Epithelial cell of esophagus (primary cell): ENCODE data around the gene IGFBP2.

Experiments
- DNase-seq: peaks from one replicate; pipeline ENCODE4 v3.0.0; 2010; ENCODE audit warnings: low read depth
- H3K4me3 ChIP-seq: 2 replicates; pipeline ENCODE4 v1.5.1; 2011; ENCODE audit warnings: mild to moderate bottlenecking, low read length, control low read depth
- TF ChIP-seq, protein P1 (sequence below): IDR thresholded peaks from 2 replicates; pipeline ENCODE4 v1.5.1; 2011; ENCODE audit warnings: low read depth, mild to moderate bottlenecking, low read length, control low read depth, inconsistent platforms; ENCODE audit not compliant: insufficient read depth; ENCODE audit errors: missing control alignments

The IGFBP2 gene

DNA sequence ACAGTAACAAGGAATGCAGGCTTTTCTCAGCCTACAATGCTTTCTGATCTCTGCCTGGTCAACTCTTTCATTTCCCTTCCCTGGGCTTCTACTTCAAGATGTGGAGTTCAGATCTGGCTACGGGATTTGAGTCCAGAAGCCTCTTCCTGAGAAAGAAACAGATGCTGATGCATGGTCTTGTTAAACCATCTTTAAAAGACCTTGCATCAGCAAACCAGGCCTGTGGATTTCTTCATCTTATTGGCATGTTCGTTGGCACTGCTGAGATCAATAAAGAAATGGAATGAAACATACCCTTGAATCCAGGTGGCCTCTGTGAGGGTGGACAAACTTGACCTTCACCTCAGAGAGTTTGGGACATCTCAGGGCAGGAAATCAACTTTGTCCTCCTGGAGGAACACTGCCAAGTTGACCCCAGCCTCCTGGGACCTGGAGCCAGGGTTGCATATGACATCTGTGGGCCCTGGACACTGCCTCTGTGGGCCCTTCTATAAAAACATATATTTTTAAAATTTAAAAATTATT, 21.4 kb downstream of the IGFBP2 start:
- DNase-seq: no peak
- TF ChIP-seq, protein P1, sequence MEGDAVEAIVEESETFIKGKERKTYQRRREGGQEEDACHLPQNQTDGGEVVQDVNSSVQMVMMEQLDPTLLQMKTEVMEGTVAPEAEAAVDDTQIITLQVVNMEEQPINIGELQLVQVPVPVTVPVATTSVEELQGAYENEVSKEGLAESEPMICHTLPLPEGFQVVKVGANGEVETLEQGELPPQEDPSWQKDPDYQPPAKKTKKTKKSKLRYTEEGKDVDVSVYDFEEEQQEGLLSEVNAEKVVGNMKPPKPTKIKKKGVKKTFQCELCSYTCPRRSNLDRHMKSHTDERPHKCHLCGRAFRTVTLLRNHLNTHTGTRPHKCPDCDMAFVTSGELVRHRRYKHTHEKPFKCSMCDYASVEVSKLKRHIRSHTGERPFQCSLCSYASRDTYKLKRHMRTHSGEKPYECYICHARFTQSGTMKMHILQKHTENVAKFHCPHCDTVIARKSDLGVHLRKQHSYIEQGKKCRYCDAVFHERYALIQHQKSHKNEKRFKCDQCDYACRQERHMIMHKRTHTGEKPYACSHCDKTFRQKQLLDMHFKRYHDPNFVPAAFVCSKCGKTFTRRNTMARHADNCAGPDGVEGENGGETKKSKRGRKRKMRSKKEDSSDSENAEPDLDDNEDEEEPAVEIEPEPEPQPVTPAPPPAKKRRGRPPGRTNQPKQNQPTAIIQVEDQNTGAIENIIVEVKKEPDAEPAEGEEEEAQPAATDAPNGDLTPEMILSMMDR: no peak
- no peak overlapping the region for H3K4me3 ChIP-seq

DNA sequence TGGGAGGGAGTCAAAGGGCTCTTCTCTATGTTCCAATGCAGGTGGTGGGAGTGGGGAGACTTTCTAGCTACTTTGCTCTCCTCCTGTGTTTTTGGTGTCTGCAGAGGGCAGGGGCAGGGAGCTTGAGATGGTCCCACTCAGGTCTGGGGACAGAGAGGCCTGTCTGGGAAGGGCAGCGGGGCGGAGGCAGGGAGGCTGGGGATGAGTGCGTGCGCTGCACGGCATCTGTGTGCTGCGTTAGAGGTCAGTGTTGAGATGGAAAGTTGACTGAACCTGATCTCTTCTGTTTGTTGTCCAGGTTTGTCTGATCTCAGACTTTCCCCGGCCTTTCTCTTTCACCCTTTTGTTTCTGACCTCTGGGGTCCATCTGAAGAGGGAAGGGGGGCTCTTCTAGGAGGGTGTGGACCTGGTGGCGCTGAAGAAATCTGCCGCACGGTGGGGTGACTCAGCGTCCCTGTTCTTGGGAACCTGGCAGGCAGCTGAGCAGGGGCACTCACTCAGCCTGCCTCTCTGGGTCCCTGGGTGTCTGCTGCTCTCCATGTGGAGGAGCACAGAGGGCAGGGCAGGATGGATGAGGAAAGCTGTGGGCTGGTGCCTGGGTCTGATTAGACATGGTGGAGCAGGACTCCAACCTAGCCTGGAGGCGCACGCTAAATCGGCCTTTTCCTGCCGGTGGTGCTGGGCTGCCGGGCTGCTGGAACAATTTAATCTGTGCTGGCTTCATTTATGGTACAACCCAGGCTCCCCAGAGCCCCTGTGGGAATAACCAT, 24.1 kb downstream of the IGFBP2 start:
- no peak overlapping the region for H3K4me3 ChIP-seq
- DNase-seq: peak; percentile 23
- TF ChIP-seq, protein P1: no peak

DNA sequence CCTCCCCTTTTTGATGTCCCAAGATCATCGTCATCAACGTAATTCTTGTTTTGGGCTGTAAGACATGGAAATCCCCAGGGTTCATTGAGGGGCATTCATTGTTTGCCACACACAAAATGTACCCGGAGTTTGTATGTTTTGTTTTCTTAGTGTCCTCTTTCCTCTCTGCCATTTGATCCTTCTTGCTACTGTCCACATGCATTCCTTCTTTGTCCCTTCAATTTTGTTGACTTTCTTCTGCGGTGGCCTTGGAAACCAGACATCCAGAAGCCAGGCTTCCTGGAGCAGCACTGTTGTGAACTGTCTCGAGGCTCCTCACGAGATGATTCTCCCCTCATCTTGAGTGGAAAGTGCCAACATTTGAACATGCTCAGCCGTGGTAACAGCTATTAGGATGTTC, 24.8 kb downstream of the IGFBP2 start:
- no peak for DNase-seq
- H3K4me3 ChIP-seq: no peak overlapping the region
- TF ChIP-seq, protein P1: no peak

DNA sequence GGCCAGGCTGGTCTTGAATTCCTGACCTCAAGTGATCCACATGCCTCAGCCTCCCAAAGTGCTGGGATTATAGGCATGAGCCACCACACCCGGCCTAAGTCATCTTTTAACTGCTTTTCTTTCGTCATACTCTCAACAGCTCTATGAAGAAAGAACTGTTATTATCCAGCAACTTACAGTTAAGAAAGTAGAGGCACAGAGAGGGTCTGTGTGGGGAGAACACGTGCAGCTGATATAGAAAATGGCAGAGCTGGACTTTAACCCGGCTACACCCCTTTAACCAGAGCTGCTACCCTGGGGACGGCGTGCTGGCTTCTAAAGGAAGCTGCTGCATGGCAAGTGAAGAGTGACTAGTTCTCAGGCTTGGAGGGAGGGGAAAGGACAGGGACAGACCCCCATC, 25.5 kb downstream of the IGFBP2 start:
- DNase-seq: peak; percentile 40
- no peak overlapping the region for H3K4me3 ChIP-seq
- TF ChIP-seq, protein P1: no peak

DNA sequence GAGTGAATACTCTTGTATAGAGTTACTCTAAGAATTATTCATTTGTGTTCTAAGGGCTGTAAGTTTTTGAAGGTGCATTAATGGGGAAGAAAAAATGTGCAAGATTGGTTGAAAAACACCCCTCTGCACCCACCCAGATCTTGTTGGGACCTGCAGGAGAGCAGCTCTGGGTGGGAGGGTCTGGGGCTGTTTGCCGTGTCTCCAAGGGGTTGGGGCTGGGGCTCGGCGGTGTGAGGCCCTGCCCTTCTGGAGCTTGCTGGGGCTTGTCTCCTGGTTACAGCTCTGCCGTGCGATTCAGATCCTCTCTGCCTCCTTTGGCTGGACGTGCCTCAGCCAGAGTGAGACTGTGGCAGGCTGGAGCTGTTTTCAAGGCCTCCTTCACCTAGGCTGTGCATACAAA, 26.1 kb downstream of the IGFBP2 start:
- no peak overlapping the region for H3K4me3 ChIP-seq
- TF ChIP-seq, protein P1: no peak
- peak; percentile 85 for DNase-seq

DNA sequence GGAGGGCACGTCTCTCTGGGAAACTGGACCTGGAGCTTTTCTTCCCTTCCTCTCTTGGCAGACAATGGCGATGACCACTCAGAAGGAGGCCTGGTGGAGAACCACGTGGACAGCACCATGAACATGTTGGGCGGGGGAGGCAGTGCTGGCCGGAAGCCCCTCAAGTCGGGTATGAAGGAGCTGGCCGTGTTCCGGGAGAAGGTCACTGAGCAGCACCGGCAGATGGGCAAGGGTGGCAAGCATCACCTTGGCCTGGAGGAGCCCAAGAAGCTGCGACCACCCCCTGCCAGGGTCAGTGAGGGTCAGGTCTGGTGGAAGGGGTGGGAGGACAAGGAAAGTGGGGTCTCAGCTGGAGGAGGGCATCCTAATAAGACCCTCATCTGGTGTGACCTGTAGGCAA, 27.3 kb downstream of the IGFBP2 start:
- DNase-seq: no peak
- H3K4me3 ChIP-seq: no peak overlapping the region
- TF ChIP-seq, protein P1: no peak

DNA sequence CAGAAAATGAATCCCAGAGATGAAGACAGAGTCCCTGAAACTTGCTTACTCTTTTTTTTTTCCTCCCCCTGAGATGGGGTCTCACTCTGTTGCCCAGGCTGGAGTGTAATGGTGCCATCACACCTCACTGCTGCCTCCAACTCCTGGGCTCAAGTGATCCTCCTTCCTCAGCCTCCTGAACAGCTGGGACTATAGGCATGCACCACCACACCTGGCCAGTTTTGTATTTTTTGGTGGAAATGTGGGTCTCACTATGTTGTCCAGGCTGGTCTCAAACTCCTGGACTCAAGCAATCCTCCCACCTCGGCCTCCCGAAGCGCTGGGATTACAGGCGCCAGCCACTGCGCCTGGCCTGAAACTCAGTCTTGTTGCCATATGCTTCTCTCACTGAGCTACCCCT, 27.8 kb downstream of the IGFBP2 start:
- no peak for DNase-seq
- H3K4me3 ChIP-seq: no peak overlapping the region
- TF ChIP-seq, protein P1: no peak
